Keratinocyte (primary cell): ENCODE measurements around the gene ZNFX1. TPM values are rescaled to one million over a fixed set of nuclear protein-coding genes. Genes with fewer than 3 reads are reported as not detected.

ENCODE experiments used
- DNase-seq: peaks from one replicate; pipeline ENCODE4 v3.0.0-alpha.2; 2011; ENCODE audit warnings: low read depth, missing footprints, low spot score
- FAIRE-seq: peaks from 2 replicates; lab custom pipeline; 2011; peaks lifted over from hg19 to GRCh38; lab: Jason Lieb, UNC
- H2AFZ ChIP-seq: 2 replicates; pipeline ENCODE4 v1.6.0; 2012; ENCODE audit warnings: low read length, control low read depth, inconsistent platforms; ENCODE audit not compliant: control insufficient read depth
- H3K27ac ChIP-seq: 2 replicates; pipeline ENCODE4 v1.5.1; 2011; ENCODE audit warnings: low read length; ENCODE audit not compliant: control insufficient read depth, insufficient read depth
- H3K27me3 ChIP-seq: 3 replicates; pipeline ENCODE4 v1.6.0; 2011; ENCODE audit warnings: low read length; ENCODE audit not compliant: control insufficient read depth, insufficient read depth; ENCODE audit errors: extremely low read depth
- H3K36me3 ChIP-seq, 2 experiments: 2 replicates in 1 of 2; 3 replicates in 1 of 2; pipeline ENCODE4 v1.5.1; 2011; ENCODE audit warnings: low read length in 2 of 2, mild to moderate bottlenecking in 1 of 2; ENCODE audit not compliant: control insufficient read depth in 2 of 2, insufficient read depth in 2 of 2; ENCODE audit errors: extremely low read depth in 1 of 2
- H3K4me1 ChIP-seq: 3 replicates; pipeline ENCODE4 v1.5.1; 2011; ENCODE audit warnings: low read length; ENCODE audit not compliant: control insufficient read depth, insufficient read depth; ENCODE audit errors: extremely low read depth
- H3K4me2 ChIP-seq: 3 replicates; pipeline ENCODE4 v1.6.0; 2011; ENCODE audit warnings: low read depth, low read length; ENCODE audit not compliant: control insufficient read depth, insufficient read depth; ENCODE audit errors: extremely low read depth
- H3K4me3 ChIP-seq, 3 experiments: fragments of 200-600 bp in 1 of 3; sonication (generic) in 1 of 3; 2 replicates in 2 of 3; 3 replicates in 1 of 3; pipeline ENCODE4 v1.5.1; 2011 to 2016; ENCODE audit warnings: low read length in 3 of 3, mild to moderate bottlenecking in 3 of 3, control low read depth in 2 of 3, inconsistent platforms in 1 of 3, low read depth in 1 of 3, mixed read lengths in 1 of 3, mixed run types in 1 of 3, moderate library complexity in 1 of 3; ENCODE audit not compliant: control insufficient read depth in 2 of 3, insufficient read depth in 2 of 3; ENCODE audit errors: extremely low read depth in 1 of 3
- H3K79me2 ChIP-seq: 2 replicates; pipeline ENCODE4 v1.6.0; 2012; ENCODE audit warnings: low read length; ENCODE audit not compliant: control insufficient read depth, insufficient read depth
- H3K9ac ChIP-seq: 3 replicates; pipeline ENCODE4 v1.6.0; 2011; ENCODE audit warnings: low read length; ENCODE audit not compliant: control insufficient read depth, insufficient read depth; ENCODE audit errors: extremely low read depth
- H3K9me1 ChIP-seq: 3 replicates; pipeline ENCODE4 v1.6.0; 2011; ENCODE audit warnings: low read length; ENCODE audit not compliant: control insufficient read depth, insufficient read depth; ENCODE audit errors: extremely low read depth
- H3K9me3 ChIP-seq: 2 replicates; pipeline ENCODE4 v1.5.1; 2012; ENCODE audit warnings: low read depth, low read length; ENCODE audit not compliant: control insufficient read depth
- H4K20me1 ChIP-seq: 3 replicates; pipeline ENCODE4 v1.6.0; 2011; ENCODE audit warnings: low read length; ENCODE audit not compliant: control insufficient read depth, insufficient read depth; ENCODE audit errors: extremely low read depth
- CTCF ChIP-seq, 3 experiments: IDR thresholded peaks in 1 of 3; conservative IDR thresholded peaks in 1 of 3; optimal IDR thresholded peaks in 1 of 3; 2 replicates in 2 of 3; 3 replicates in 1 of 3; pipeline versions ENCODE3 to v1.5.1; 2011; ENCODE audit warnings: low read length in 3 of 3, mild to moderate bottlenecking in 3 of 3, moderate library complexity in 2 of 3, control low read depth in 1 of 3, inconsistent platforms in 1 of 3; ENCODE audit not compliant: insufficient read depth in 2 of 3; ENCODE audit errors: extremely low read depth in 1 of 3
- EZH2 ChIP-seq: IDR thresholded peaks from one replicate; pipeline ENCODE4 v1.6.1; 2012; ENCODE audit warnings: inconsistent platforms, mild to moderate bottlenecking, low read length, moderate library complexity
- dilution Hi-C: fragments of 300-500 bp; cut with MboI; formaldehyde crosslinking; loops from one replicate; pipeline ENCODE4 v1.7.0; 2020; ENCODE audit warnings: low sequenced_read_pairs; ENCODE audit not compliant: extremely low pct_ligation_motif_present
- polyA plus RNA-seq, 5 experiments: library from polyadenylated mRNA; depleted of rRNA in 3 of 5; stranded (reverse) in 3 of 5; stranded (forward) in 1 of 5; unstranded in 1 of 5; fragments of >200 nt; gene quantifications; 1 replicate in 1 of 5; 2 replicates in 3 of 5; 3 replicates in 1 of 5; pipeline versions ENCODE4 v1.2.1 to v1.2.3, GENCODE V29; 2011 to 2012; ENCODE audit warnings: missing spikeins in 2 of 5, low read depth in 1 of 5, low replicate concordance in 1 of 5

Gene ZNFX1
- polyA plus RNA-seq, 1 donor (not counting 4 experiments of a cell fraction or from before 2014, with no cell fraction given), result 14.2 TPM

DNA sequence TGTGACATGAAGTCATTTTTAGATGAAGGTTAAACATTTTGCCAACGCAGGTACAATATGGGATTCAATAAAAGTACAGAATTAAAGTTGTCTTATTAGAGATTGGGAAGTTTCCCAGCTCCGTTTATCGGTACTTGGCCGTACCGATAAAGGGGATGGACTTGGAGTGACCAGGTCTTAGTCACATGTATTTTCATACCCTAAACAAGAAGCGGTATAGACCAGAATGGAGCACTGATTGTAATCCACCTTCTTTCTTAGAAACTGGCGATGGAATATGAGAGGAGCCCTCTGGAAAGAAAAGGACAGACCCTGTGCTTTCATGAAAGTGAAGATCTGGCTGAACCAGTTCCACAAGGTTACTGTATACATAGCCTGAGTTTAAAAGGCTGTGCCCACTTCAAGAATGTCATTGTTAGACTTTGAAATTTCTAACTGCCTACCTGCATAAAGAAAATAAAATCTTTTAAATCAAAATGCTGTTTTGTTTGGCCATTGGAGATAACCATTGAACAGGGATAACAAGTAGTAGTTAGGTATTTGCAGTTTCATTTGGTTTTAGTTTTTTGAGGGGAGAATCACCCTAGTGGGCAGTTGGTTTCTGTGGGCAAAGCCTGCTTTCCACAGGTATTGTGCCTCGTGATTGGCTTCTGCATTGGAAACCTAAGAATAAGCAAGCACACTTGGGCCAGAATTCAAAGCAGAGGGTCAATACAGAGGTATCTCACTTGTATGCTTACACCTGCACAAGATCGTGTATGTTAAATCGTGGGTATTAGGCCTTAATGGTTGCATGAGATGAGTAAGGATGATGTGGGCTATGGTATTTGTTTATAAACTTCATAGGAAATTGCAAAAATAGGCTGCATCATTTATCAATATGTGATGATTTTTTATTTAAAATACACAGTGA is 11.2 kb upstream of the ZNFX1 start:
- H4K20me1 ChIP-seq, result peaks cover 69% of the 10 kb centered on the region
- TF ChIP-seq CTCF (optimal IDR thresholded peaks at IDR 0.05 in 1 of 3, IDR thresholded peaks at IDR 0.05 in 1 of 3, conservative IDR thresholded peaks at IDR 0.05 in 1 of 3; ENCODE audit: extremely low read depth in 1 of 3, insufficient read depth in 2 of 3, low read length in 3 of 3), result no peak
- no peak for TF ChIP-seq EZH2
- no peak overlapping the region for H3K9ac ChIP-seq
- no peak overlapping the region for H2AFZ ChIP-seq
- H3K4me1 ChIP-seq, result peaks cover 29% of the 10 kb centered on the region
- H3K27ac ChIP-seq, result no peak overlapping the region
- DNase-seq, result no peak
- H3K4me2 ChIP-seq, result no peak overlapping the region
- H3K27me3 ChIP-seq, result no peaks in the 10 kb centered on the region
- H3K9me1 ChIP-seq, result peaks cover 2% of the 10 kb centered on the region
- FAIRE-seq, result no peak
- dilution Hi-C loops, result no loop called here
- peaks cover 7% of the 10 kb centered on the region for H3K9me3 ChIP-seq
- H3K79me2 ChIP-seq, result peaks cover 34% of the 10 kb centered on the region
- no peak overlapping the region for H3K4me3 ChIP-seq
- H3K36me3 ChIP-seq, result peaks cover 27 to 60% of the 10 kb centered on the region in 2 experiments

GRCh38 chr20:49288250-49288751 is 10.4 kb upstream of the ZNFX1 start:
- Histone ChIP-seq H2AFZ (no peak overlapping the region), H3K9ac (no peak overlapping the region), H3K4me2 (no peak overlapping the region), H3K36me3 (peaks cover 33 to 67% of the 10 kb centered on the region in 2 experiments), H3K9me3 (peaks cover 7% of the 10 kb centered on the region), H3K9me1 (peaks cover 2% of the 10 kb centered on the region), H3K4me1 (peaks cover 36% of the 10 kb centered on the region), H3K4me3 (no peak overlapping the region), H3K27ac (no peak overlapping the region), H3K27me3 (no peaks in the 10 kb centered on the region), H3K79me2 (peaks cover 41% of the 10 kb centered on the region), H4K20me1 (peaks cover 76% of the 10 kb centered on the region)
- FAIRE-seq (no peak), DNase-seq (no peak)
- dilution Hi-C loops, result no loop called here
- TF ChIP-seq CTCF (optimal IDR thresholded peaks at IDR 0.05 in 1 of 3, IDR thresholded peaks at IDR 0.05 in 1 of 3, conservative IDR thresholded peaks at IDR 0.05 in 1 of 3; ENCODE audit: extremely low read depth in 1 of 3, insufficient read depth in 2 of 3, low read length in 3 of 3), result no peak
- TF ChIP-seq EZH2, result no peak
